CD4-positive, alpha-beta T cell treated with Interferon alpha-2 for 1 hour (primary cell): ENCODE results near the gene LBHD2.

Source experiments
- DNase-seq, 2 donors: peaks; one replicate each; pipeline ENCODE4 v3.0.0-alpha.2; 2020 to 2022

LBHD2 gene

DNA sequence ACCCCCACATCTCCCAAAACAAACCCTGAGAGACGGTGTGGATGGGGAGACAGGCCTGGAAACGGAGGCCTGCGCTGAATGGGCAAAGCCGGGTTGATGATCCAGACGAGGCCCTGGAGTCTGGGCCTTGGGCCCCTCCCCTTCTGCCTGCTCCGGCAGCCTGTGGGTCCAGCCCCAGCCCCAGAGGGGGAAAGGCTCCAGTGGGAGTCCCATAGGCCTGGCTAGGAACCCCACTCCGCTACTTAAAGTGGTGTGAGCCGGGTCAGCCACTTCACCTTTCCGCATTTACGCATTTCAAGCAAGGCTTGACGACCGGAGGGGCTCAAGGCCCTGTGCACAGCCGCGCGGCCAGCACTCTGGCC, 38.6 kb downstream of the LBHD2 start:
- DNase-seq, result no peak

DNA sequence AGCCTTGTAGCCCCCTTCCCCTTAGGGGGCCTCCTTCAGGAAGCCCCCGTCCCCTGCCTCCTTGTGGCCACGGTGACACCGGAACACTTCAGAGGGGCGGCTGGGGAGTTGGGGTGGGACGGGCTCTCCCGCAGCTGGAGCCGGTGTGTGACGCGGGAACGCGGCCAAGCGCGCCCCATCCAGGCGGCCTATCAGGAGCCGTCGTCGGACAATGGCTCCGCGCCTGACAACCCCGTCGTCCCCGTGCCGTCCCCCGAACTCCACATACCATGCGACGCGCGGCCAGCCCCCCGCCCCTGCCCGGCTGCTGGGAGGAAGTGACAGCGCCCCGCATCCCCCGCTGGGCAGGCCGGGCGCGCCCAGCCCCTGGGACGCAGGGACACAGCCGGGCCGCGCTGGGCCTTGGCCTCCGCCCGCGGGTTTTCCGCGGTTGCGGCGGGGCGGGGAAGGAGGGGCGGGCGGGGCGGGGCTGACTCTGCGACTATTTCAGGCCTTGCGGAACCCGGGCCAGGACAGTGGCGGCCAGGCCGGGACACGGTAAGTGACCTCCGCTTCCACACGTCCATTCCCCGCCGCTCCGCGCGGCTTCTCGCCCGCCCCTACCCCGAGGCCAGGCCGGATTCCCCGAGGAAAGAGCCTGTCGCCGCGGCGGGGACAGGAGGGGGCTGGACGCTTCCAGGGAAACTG, 39.1 kb downstream of the LBHD2 start, which contains the start of gene TNFAIP2:
TSS of gene TNFAIP2 (plus strand) at position 515 of the 687 bp plus-strand sequence. CDS start 2,997 bp downstream, outside the sequence.
- peak in 1 of 2 donors; percentile 33 for DNase-seq

DNA sequence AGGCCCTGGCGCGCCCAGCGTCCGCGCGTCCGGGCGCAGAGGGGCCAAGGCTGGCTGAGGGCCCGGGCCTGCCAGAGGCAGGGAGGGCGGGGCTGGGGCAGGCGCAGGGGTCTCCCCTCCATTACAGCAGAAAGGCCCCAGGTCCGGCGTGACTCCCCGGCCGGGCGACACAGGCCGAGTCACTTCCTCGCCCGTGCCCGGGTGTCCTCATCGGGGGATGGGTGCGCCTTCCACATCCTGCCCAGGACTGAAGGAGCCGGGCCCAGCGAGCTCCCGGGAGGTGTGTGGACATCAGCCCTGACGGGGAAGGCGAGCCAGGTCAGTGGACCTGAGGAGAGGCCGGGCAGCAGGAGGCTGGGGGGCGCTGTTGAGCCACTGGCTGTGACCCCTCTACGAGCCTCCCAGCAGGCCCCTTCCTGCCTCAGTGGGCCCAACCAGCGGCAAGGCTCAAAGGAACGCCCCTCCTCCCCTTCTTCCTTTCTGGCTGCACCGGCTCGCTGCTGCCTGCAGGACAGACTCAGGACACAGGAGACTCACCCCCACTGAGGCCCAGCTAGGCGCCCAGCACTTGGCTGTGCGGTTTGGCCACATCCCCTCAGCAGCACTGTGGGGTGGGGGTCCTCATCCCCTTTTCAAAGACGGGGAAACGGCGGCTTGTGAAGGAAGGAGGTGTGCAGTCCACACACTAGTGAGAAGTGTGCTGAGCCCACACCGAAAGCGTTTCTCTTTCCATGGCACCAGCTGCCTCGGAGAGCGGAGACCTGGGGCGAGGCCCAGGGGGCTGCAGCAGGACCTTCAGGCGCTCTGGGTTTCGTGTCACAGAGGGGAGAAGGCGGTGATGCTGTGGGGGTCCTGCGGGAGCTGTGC, 39.9 kb downstream of the LBHD2 start:
- no peak for DNase-seq

DNA sequence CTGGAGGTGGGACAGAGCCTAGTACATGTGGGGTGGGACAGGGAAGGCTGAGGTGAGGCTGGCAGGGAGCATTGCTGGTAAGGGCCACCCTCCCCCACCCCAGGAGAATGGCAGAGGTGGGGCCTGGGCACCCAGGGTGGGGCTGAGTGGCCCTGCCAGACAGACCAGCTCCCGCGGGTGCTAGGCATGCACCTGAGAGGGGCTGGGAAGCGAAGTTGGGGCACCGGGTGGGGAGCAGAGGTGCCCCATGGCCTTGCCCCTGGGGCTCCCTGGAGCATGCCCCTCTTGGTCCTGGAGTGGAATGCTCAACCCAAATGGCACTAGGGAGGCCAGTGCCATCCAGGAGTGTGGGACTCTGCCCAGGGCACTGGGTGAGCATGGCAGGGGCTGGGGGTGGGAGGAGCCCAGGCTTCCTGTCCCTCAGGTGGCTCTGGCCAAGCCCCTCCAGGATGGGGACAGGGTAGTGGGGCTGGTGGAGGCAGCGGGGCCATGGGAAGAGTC, 40.5 kb downstream of the LBHD2 start:
- no peak for DNase-seq

DNA sequence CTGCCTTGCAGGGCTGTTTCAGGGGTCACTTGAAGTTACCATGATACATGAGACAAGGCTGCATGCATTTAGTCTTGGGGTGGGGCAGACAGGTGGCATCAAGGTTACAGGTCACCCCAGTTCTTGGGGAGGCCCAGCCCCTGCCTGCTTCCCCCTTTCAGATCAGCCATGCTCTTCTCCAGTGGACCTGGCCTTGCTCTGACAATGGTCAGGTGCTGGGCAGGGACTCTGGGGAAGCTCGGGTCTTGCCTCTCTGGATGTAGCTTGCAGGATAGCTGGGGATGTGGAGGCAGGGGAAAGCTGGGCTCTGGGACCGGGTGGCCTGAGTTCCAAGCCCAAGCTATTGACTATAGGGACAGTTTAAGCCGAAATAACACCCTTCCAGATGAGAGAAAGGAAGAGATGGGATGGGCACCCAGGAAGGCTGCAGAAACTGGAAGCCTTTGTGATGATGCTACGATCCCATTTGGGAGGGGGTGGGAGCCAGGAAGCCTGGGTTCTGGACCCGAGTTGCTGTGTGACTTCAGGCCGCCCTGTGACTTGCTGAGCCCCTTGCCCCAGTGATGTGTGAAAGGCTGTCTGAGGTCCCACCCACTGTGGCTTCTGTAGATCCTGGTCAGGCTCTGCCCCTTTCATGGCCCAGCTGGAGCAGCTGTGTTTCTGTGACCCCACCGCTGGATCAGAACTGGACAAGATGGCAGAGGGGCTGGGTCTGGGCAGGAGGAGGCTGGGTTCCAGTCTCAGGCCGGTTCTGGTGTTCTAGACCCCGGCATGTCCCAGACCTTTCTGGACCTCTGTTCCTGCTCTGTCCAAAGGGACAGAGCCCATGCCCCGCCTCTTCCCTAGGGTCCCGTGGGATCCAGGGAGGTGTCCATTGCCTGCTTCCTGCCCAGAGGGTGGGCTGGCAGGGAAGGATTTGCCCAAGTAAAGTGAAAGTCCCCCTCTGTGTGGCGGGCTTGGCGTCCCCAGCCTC, 41.4 kb downstream of the LBHD2 start:
- no peak for DNase-seq

DNA sequence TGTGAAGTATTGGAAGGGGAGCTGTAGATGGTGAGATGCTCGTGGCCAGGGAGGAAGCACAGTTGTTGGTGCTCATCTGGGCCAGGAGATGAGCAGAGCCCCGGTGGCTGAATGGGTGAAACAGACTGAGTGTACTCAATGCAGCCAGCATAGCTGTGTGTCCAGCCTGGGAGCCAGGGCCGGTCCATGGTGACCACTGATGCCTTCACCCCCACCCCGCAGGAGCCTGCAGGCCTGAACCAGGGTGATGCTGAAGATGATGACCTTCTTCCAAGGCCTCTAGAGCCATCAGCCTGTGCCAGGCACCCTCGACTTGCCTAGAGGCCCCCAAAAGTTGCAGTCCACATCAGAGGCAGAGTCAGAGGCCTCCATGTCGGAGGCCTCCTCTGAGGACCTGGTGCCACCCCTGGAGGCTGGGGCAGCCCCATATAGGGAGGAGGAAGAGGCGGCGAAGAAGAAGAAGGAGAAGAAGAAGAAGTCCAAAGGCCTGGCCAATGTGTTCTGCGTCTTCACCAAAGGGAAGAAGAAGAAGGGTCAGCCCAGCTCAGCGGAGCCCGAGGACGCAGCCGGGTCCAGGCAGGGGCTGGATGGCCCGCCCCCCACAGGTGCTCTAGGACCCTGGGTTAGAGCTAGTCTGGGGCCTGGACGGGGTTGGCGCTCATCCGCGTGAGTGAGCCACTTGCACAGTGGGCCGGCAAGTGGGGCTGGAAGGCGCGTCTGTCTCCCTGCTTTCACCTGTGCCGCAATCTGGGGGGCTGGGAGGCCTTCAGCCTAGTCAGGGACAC, 42.3 kb downstream of the LBHD2 start:
- DNase-seq, result no peak

DNA sequence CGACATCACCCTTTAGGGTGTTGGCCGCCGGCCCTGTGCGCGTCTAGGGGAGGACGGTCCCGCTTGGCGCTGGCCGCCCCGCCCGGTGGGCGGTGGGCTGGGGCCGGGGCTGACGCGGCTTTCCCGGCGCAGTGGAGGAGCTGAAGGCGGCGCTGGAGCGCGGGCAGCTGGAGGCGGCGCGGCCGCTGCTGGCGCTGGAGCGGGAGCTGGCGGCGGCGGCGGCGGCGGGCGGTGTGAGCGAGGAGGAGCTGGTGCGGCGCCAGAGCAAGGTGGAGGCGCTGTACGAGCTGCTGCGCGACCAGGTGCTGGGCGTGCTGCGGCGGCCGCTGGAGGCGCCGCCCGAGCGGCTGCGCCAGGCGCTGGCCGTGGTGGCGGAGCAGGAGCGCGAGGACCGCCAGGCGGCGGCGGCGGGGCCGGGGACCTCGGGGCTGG, 42.9 kb downstream of the LBHD2 start:
- no peak for DNase-seq

DNA sequence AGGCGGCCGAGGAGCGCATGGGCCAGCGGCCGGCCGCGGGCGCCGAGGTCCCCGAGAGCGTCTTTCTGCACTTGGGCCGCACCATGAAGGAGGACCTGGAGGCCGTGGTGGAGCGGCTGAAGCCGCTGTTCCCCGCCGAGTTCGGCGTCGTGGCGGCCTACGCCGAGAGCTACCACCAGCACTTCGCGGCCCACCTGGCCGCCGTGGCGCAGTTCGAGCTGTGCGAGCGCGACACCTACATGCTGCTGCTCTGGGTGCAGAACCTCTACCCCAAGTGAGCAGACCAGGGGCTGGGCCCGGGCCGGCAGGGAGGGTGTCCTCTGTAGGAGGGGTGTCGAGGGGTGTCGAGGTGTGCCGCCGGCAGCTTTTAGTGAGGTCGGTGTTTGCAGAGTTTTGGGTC, 43.3 kb downstream of the LBHD2 start:
- no peak for DNase-seq

DNA sequence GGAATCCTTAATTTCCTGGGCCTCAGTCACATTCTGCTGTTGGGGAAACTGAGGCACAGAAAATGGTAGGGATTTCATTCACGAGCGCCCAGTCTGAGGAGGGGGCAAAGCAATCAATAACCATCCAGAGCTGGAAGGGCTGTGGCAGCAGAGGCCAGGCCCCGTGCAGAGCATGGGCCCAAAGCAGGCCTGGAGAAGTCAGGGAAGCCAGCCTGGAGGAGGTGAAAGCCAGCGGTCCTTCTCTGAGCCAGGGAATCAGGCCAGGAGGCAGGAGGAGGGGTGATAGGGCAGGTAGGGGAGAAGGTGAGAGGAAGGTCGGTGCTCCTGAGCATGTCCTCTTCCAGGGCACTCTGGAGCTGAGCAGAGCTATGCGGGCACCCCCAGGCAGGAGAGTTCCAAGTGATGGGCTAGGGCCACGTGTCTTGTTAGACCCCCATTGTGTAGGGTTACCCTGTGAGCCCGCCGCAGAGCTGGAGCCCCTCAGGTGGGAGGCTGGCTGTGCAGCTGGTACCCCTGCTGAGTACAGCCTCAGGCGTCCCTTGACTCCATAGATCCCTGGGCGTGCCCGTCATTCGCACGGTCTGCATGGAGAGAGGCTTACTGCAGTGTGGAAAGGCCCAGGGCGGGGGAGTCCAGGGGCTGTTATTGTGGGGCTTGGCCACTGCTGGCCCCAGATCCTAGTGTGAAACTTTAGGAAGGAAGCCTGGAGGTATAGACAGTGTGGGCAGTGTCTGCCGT, 44.0 kb downstream of the LBHD2 start:
- no peak for DNase-seq

DNA sequence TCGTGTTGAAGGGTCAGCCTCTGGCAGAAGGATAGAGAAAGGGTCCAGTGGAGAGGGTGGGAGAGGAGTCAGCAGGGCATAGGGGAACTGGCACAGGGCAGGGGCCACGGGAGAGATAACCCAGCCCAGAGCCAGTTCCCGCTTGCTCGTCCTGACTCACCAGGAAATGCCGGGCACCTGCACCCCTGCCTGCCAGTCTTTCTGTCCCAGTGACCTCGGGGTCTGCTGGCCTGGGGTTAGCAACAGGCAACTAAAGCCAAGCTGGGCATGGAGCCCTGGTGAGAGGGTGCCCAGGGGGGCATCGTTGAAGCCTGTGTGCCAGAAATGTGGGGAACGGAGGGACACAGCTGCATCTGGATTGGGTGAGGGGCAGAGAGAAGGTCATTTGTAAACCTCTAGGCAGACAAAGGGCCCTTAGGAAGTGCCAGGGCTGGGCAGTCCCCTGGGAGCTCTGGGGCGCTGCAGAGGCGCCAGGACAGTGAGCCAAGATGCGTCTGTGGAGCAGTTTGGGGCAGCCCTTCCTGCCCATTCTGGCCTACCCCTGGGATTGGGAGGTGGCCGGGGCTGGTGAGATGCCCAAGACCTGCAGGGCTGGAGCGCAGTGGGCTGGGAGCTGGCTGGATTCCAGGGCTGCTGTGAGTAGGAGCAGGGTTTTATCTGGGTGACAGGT, 44.8 kb downstream of the LBHD2 start:
- DNase-seq, result no peak

DNA sequence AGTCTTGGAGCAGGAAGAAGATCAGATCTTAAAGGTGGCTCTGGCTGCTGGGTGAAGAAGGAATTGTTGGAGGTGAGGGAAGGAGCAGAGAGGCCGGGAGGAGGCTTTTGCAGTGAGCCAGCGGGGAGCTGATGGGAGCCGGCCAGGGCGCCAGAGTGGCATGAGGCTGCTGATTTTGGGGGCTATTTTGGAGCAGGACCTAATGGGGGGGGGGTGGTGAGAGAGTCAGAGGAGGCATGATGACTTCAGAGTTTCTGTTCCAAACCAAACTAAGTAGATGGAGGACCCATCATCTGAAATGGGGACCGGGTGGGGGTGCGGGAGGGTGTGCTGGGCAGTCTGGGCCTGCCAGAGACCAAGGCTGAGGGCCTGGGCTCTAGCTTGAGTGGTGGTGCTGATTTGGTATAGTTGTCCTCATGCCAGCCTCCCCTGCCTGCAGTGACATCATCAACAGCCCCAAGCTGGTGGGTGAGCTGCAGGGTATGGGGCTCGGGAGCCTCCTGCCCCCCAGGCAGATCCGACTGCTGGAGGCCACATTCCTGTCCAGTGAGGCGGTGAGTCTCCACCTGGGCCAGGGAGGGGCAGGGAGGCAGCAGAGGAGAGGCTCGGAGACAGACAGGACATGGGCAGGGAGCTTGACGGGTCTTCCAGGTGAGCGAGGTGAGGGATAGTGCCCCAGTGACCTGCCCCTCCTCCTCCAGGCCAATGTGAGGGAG, 45.4 kb downstream of the LBHD2 start:
- DNase-seq, result no peak

DNA sequence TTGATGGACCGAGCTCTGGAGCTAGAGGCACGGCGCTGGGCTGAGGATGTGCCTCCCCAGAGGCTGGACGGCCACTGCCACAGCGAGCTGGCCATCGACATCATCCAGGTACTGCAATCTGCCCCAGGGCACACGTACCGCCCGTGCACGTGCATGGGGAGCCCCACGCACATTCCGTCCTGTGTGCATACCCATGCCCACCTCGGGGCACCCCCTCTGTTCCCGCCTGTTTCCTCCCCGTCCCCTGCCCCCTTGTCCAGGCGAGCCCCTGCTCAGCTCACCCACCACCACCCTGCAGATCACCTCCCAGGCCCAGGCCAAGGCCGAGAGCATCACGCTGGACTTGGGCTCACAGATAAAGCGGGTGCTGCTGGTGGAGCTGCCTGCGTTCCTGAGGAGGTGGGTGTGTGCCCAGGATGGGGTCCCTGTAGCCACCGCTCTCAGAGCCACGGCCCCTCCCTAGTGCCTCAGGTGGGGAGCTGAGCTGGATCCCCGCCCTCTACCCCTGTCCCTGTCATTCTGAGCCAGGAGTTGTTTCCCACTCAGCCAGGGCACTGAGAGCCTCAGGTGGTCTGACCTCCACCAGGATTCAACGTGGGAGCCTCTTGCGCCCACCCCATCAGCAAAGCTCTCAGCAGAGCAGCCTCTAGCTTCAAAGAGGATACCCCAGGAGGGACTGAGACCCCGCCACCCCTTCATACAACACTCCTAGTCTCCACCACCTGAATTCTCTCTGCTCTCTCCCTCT, 46.2 kb downstream of the LBHD2 start:
- DNase-seq, result no peak

DNA sequence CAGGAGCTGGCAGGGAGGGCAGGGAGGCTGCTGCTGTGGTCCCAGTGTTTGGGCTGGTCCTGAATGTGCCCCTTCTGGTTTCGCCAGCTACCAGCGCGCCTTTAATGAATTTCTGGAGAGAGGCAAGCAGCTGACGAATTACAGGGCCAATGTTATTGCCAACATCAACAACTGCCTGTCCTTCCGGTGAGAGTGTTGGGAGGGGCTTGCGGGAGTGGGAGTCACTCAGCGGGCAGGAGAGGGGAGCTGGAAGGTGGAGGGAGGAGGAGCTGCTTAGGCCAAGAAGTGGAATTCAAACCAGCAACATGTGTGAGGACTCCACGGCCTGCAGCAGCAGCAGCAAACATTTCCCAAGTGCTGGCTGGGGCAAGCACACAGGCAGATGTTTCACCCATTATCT, 47.0 kb downstream of the LBHD2 start:
- DNase-seq, result no peak

DNA sequence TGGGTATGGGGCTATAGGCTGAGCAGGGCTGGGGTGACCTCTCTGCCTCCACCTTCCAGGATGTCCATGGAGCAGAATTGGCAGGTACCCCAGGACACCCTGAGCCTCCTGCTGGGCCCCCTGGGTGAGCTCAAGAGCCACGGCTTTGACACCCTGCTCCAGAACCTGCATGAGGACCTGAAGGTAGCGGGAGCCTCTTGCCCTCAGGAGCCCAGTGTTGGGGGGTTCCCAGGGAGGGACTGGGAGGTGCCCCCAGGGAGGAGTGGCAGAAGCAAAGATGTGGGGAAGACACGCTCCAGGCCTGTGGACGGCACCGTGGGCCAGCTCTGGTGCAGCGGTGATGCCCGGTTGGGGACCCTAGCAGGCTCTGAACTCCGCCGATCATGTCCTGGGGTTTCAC, 47.6 kb downstream of the LBHD2 start:
- DNase-seq, result no peak

DNA sequence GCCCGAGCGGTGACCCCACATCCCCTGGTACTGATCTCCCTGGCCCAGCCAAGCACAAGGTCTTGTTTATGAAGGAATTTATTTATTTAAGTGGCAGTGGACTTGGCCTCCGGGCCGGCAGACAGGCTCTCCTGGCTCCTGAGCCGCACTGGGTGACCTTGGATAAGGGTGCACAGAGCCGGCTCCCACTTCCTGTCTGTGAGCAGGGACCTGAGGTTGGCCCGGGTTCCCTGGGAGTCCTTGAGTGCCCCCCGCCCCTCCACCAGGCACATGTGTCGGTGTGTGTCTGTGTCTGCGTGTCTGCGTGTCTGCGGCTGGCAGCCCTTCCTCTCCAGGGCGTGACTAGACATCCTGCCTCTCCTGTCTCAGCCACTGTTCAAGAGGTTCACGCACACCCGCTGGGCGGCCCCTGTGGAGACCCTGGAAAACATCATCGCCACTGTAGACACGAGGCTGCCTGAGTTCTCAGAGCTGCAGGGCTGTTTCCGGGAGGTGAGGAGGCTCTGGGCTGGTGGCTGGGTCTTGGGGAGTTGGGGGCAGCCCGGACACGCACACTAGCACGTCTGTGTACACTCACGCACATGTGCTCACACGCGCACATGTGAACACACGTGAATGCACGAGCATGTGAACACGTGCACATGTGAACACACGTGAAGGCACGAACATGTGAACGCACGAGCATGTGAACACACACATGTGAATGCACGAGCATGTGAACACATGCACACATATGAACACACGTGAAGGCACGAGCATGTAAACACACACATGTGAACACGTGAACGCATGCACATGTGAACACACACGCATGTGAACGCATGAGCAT, 48.6 kb downstream of the LBHD2 start:
- no peak for DNase-seq

DNA sequence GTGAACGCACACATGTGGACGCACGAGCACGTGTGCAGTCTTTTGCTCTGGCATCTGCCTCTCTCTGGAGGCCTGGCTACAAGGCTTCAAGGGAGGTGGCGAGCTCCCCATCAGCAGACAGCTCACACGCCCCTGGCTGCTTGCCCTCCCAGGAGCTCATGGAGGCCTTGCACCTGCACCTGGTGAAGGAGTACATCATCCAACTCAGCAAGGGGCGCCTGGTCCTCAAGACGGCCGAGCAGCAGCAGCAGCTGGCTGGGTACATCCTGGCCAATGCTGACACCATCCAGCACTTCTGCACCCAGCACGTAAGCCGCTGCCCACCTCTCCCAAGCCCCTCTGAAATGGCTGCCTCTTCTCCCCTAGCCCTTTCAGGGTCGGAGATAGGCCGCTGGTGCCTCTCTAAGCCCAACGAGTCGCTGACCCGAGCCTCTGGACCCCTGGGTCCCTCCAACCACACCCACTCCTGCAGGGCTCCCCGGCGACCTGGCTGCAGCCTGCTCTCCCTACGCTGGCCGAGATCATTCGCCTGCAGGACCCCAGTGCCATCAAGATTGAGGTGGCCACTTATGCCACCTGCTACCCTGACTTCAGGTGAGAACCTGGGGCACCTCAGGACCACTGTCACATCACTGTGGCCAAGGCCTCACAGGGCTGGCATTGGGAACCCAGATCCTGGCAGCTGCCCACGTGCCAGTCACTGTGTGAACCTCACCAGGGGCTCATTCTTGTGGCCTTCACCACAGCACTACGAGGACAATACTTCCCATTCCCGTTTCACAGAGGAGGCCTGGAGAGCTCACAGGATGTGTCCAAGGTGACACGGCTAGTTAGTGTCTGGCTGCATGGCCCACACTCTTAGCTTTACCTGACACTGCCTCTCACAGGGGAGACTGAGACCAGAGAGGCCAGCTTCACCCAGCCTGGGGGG, 49.5 kb downstream of the LBHD2 start:
- DNase-seq, result no peak

DNA sequence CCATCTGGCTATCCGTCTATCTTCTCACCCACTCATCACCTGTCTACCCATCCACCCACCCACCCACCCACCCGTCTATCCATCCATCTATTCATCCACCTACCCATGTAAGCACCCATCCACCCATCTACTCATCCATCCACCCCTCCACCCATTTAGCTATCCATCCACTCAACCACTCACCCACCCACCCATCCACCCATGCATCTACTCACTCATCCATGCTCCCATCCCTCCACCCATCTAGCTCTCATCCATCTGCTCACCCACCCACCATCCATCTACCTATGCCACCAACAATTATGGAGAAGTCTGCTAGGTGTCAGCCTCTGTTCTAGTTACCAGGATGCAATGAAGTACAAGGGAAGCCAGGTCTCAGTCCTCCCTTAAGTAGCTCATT, 50.4 kb downstream of the LBHD2 start:
- no peak for DNase-seq
